GM23338 (cell line): ENCODE results near the gene NBEAL2. TPM values are rescaled to one million over a fixed set of nuclear protein-coding genes. Genes with fewer than 3 reads are reported as not detected.

Experiments
- ATAC-seq: fragments of 200-7000 bp; cut with Tn5 transposase; 3 replicates; pipeline ENCODE4 v1.9.1; 2020
- DNase-seq: peaks from one replicate; pipeline ENCODE4 v3.0.0-alpha.2; 2015; ENCODE audit warnings: low spot score
- H2AFZ ChIP-seq: fragments of 200-600 bp; sonication (generic); 2 replicates; pipeline ENCODE4 v1.8.0; 2016; ENCODE audit warnings: antibody characterized with exemption, mild to moderate bottlenecking, moderate library complexity
- H3F3A ChIP-seq: fragments of 200-600 bp; sonication (generic); replicated peaks from 2 replicates; pipeline ENCODE4 v1.8.0; 2017; ENCODE audit warnings: antibody characterized with exemption, mixed run types, low read depth
- H3K27ac ChIP-seq: fragments of 200-600 bp; sonication (generic); 2 replicates; pipeline ENCODE4 v1.6.1; 2016; ENCODE audit warnings: low read depth
- H3K27me3 ChIP-seq: fragments of 200-600 bp; sonication (generic); 2 replicates; pipeline ENCODE4 v1.8.0; 2016; ENCODE audit warnings: mild to moderate bottlenecking, mixed run types, moderate library complexity; ENCODE audit not compliant: insufficient read depth
- H3K36me3 ChIP-seq: fragments of 200-600 bp; sonication (generic); 2 replicates; pipeline ENCODE4 v1.8.0; 2016; ENCODE audit warnings: mild to moderate bottlenecking; ENCODE audit not compliant: insufficient read depth
- H3K4me1 ChIP-seq: fragments of 200-600 bp; sonication (generic); 2 replicates; pipeline ENCODE4 v1.8.0; 2016; ENCODE audit warnings: mild to moderate bottlenecking, moderate library complexity; ENCODE audit not compliant: insufficient read depth
- H3K4me2 ChIP-seq: fragments of 200-600 bp; sonication (generic); 2 replicates; pipeline ENCODE4 v1.7.1; 2017; ENCODE audit warnings: mixed run types
- H3K4me3 ChIP-seq: fragments of 200-600 bp; sonication (generic); 2 replicates; pipeline ENCODE4 v1.6.1; 2016; ENCODE audit warnings: mixed run types
- H3K79me2 ChIP-seq: fragments of 200-600 bp; sonication (generic); replicated peaks from 2 replicates; pipeline ENCODE4 v1.8.0; 2017; ENCODE audit warnings: mild to moderate bottlenecking; ENCODE audit not compliant: insufficient read depth
- H3K9me2 ChIP-seq: fragments of 200-600 bp; sonication (generic); 2 replicates; pipeline ENCODE4 v1.8.0; 2017; ENCODE audit not compliant: insufficient read depth
- H4K20me1 ChIP-seq: fragments of 200-600 bp; sonication (generic); replicated peaks from 2 replicates; pipeline ENCODE4 v1.8.0; 2017; ENCODE audit warnings: mild to moderate bottlenecking; ENCODE audit not compliant: insufficient read depth
- H3K27ac Mint-ChIP-seq: 2 replicates; pipeline ENCODE4 v1.8.0; 2020; ENCODE audit warnings: inconsistent platforms, mild to moderate bottlenecking, moderate library complexity, mixed read lengths
- H3K27me3 Mint-ChIP-seq: 3 replicates; pipeline ENCODE4 v1.8.0; 2022; ENCODE audit warnings: low read depth, mild to moderate bottlenecking, moderate library complexity, mixed read lengths, inconsistent platforms; ENCODE audit not compliant: insufficient read depth, poor library complexity
- H3K36me3 Mint-ChIP-seq: 3 replicates; pipeline ENCODE4 v1.8.0; 2021; ENCODE audit warnings: low read depth, mild to moderate bottlenecking, inconsistent platforms, moderate library complexity, mixed read lengths
- H3K4me1 Mint-ChIP-seq: 3 replicates; pipeline ENCODE4 v1.8.0; 2020; ENCODE audit warnings: mild to moderate bottlenecking, inconsistent platforms, mixed read lengths
- H3K4me3 Mint-ChIP-seq: 3 replicates; pipeline ENCODE4 v1.8.0; 2021; ENCODE audit warnings: moderate library complexity, mild to moderate bottlenecking, inconsistent platforms, mixed read lengths
- H3K9me3 Mint-ChIP-seq: 3 replicates; pipeline ENCODE4 v1.8.0; 2020; ENCODE audit warnings: moderate library complexity, mild to moderate bottlenecking, inconsistent platforms, mixed read lengths
- CREB1 ChIP-seq: fragments of 250-450 bp; sonication (Bioruptor Pico); IDR thresholded peaks from 2 replicates; pipeline ENCODE4 v1.5.0; 2020; ENCODE audit warnings: low read depth, mild to moderate bottlenecking, moderate library complexity
- EZH2 ChIP-seq: fragments of 200-600 bp; sonication (generic); IDR thresholded peaks from one replicate; pipeline ENCODE4 v1.8.0; 2017; ENCODE audit warnings: antibody characterized with exemption, mild to moderate bottlenecking, low read depth; ENCODE audit not compliant: unreplicated experiment
- EZH2phosphoT487 ChIP-seq: fragments of 200-600 bp; sonication (generic); IDR thresholded peaks from one replicate; pipeline ENCODE4 v1.8.1; 2018; ENCODE audit warnings: antibody characterized with exemption; ENCODE audit not compliant: unreplicated experiment
- JUNB ChIP-seq: IDR thresholded peaks from one replicate; pipeline ENCODE4 v1.6.1; 2016; ENCODE audit warnings: antibody characterized with exemption; ENCODE audit not compliant: unreplicated experiment
- NANOG ChIP-seq: IDR thresholded peaks from 2 replicates; pipeline ENCODE4 v1.6.1; 2016; ENCODE audit warnings: antibody characterized with exemption, borderline replicate concordance
- POLR2AphosphoS5 ChIP-seq: IDR thresholded peaks from 2 replicates; pipeline ENCODE4 v1.6.1; 2016; ENCODE audit warnings: antibody characterized with exemption, low read depth
- REST ChIP-seq: IDR thresholded peaks from one replicate; pipeline ENCODE4 v1.6.1; 2018; ENCODE audit warnings: antibody characterized with exemption; ENCODE audit not compliant: unreplicated experiment
- ZNF114 ChIP-seq: fragments of 250-450 bp; sonication (Bioruptor Pico); IDR thresholded peaks from 2 replicates; pipeline ENCODE4 v1.5.0; 2020; ENCODE audit warnings: mild to moderate bottlenecking, moderate library complexity
- ZNF462 ChIP-seq: fragments of 250-450 bp; sonication (Bioruptor Pico); IDR thresholded peaks from 2 replicates; pipeline ENCODE4 v1.5.0; 2020; ENCODE audit warnings: mild to moderate bottlenecking, moderate library complexity
- polyA plus RNA-seq: library from polyadenylated mRNA; unstranded; fragments of >200 nt; fragmentation: Nextera tagmentation; extraction: Ambion mirVana; gene quantifications from 2 replicates; pipeline ENCODE4 v1.2.1, GENCODE V29; 2016
- total RNA-seq: library from RNA; depleted of rRNA; stranded (reverse); fragments of >200 nt; shearing (Covaris generic); gene quantifications from 2 replicates; pipeline ENCODE4 v1.2.3, GENCODE V29; 2014

The NBEAL2 gene
- total and polyA plus RNA-seq, 2 experiments from 2014 or later = 13.5 to 79.9 TPM

- TF ChIP-seq ZNF462 (CRISPR knock-in tag) = no peak
- no peak for TF ChIP-seq NANOG
- TF ChIP-seq JUNB = no peak
- TF ChIP-seq EZH2 = no peak
These were observed 56.2 kb downstream of the NBEAL2 start (continued) for GRCh38 chr3:47035645-47036044.

- H3K9me3 Mint-ChIP-seq = 0 out of 3 replicates have a peak, but pooled peaks cover 4% of the 10 kb centered on the region
- H2AFZ ChIP-seq = no peak overlapping the region
- no peaks in the 10 kb centered on the region for H3K27me3 Mint-ChIP-seq
- H3K4me3 ChIP-seq = no peak overlapping the region
- no peak overlapping the region for H3K27ac ChIP-seq
- H3K4me3 Mint-ChIP-seq = no peak overlapping the region
- no peaks in the 10 kb centered on the region for H3F3A ChIP-seq
- peaks cover 34% of the 10 kb centered on the region for H3K36me3 ChIP-seq
- H3K27me3 ChIP-seq = no peaks in the 10 kb centered on the region
- no peaks in the 10 kb centered on the region for H3K9me2 ChIP-seq
- H3K4me1 ChIP-seq = no peaks in the 10 kb centered on the region
- H3K4me1 Mint-ChIP-seq = no peaks in the 10 kb centered on the region
- H3K27ac Mint-ChIP-seq = no peak overlapping the region
- DNase-seq = no peak
- ATAC-seq = no peak
- no peaks in the 10 kb centered on the region for H3K79me2 ChIP-seq
- peaks cover 55% of the 10 kb centered on the region for H3K36me3 Mint-ChIP-seq
- no peak overlapping the region for H3K4me2 ChIP-seq
- H4K20me1 ChIP-seq = peaks cover 12% of the 10 kb centered on the region; the same call in 1 of the 2 replicates
- TF ChIP-seq EZH2phosphoT487 = no peak
- no peak for TF ChIP-seq REST
- no peak for TF ChIP-seq NANOG
- no peak for TF ChIP-seq CREB1 (CRISPR knock-in tag)
- no peak for TF ChIP-seq ZNF114 (CRISPR knock-in tag)
- no peak for TF ChIP-seq POLR2AphosphoS5
These were observed 56.7 kb downstream of the NBEAL2 start for GRCh38 chr3:47036145-47036544.
